ENCODE data around the gene THSD4.

DNA sequence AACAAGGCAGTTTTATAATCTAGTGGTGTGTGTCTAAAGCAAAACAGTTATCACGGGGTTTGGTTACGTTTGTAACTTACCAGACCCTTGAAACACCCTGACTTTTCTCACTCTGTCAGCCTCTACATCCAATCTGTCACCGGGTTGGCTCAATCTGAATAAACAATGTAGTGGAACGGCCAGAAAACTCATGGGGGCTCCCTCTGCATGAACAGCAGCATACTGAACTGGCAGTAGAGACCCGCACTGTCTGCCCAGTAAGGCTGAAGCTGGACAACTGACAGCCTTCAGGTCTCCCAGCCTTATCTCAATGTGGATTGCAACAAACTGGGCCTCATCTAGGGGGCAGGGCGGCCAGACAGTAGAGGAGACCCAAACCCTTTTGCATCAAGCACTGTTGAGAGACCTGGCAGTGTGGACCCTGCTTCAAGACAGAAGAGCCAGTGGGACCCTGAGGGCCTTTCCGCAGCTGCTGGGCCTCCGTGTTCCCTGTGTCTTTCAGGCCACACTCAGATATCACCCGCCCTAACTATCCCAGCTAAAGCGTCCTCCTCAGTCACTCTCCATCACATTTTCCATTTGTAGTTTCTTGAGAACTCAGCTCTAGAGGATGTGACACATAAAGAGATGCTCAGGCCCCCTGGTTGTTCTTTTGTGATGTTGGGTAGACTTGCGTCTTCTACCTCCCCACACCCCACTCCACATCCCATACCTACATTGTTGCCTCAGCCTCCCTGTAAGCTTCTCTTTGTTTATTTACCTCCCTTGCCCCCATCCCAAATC is 513.9 kb downstream of the THSD4 start:
- TF ChIP-seq POLR2AphosphoS5 (IDR thresholded peaks at IDR 0.05; ENCODE audit: borderline replicate concordance, low read depth, low read length) (no peak), EZH2 (IDR thresholded peaks at IDR 0.05) (no peak), FOXP2 (optimal IDR thresholded peaks at IDR 0.05; ENCODE audit: control extremely low read depth, extremely low read length, insufficient read depth) (no peak)

All from SK-N-MC (cell line).